B cell (primary cell): ENCODE results near the gene POLD2. TPM values are rescaled to one million over a fixed set of nuclear protein-coding genes. Genes with fewer than 3 reads are reported as not detected.
A peak's percentile ranks its signal among the peaks of the same experiment; 100 is the strongest.

Source experiments
- ATAC-seq: fragments of 200-7000 bp; cut with Tn5 transposase; one replicate; pipeline ENCODE4 v1.10.0; 2021; ENCODE audit warnings: low read depth, mild to moderate bottlenecking, moderate number of reproducible peaks, moderate library complexity
- CTCF ChIA-PET: fragments of 350-600 bp; sonication (Branson Sonifier 250); formaldehyde crosslinking; loops from one replicate; lab custom pipeline; 2021; ENCODE audit warnings: antibody characterized with exemption, inconsistent platforms; lab: Charles Lee
- POLR2A ChIA-PET: fragments of 350-600 bp; sonication (Branson Sonifier 250); formaldehyde crosslinking; loops from one replicate; lab custom pipeline; 2021; ENCODE audit warnings: antibody characterized with exemption; lab: Charles Lee
- DNase-seq: peaks from one replicate; pipeline ENCODE4 v3.0.0; 2013
- H2AFZ ChIP-seq: 2 replicates; pipeline ENCODE4 v1.6.1; 2012; ENCODE audit warnings: mild to moderate bottlenecking, low read depth, low read length; ENCODE audit not compliant: insufficient read depth, poor library complexity, severe bottlenecking
- H3K27ac ChIP-seq, 2 donors: 1 replicate in 1 of 2; 2 replicates in 1 of 2; pipeline ENCODE4 v1.5.1; 2012 to 2013; ENCODE audit warnings: low read length in 2 of 2, mild to moderate bottlenecking in 2 of 2, moderate library complexity in 1 of 2
- H3K27me3 ChIP-seq, 4 experiments: fragments of 200-600 bp in 1 of 4; sonication (generic) in 1 of 4; replicated peaks in 1 of 4; 1 replicate in 2 of 4; 2 replicates in 2 of 4; pipeline versions ENCODE4 v1.6.1 to v1.7.0; 2013 to 2016; ENCODE audit warnings: low read length in 3 of 4, mild to moderate bottlenecking in 2 of 4, mixed read lengths in 1 of 4, moderate library complexity in 1 of 4; ENCODE audit not compliant: insufficient read depth in 4 of 4, control insufficient read depth in 3 of 4; ENCODE audit errors: control extremely low read depth in 1 of 4
- H3K36me3 ChIP-seq, 2 experiments: replicated peaks in 1 of 2; 1 replicate in 1 of 2; 2 replicates in 1 of 2; pipeline versions ENCODE4 v1.6.1 to v1.7.1; 2013; ENCODE audit warnings: low read length in 1 of 2; ENCODE audit not compliant: insufficient read depth in 2 of 2, control insufficient read depth in 1 of 2; ENCODE audit errors: control extremely low read depth in 1 of 2, extremely low read depth in 1 of 2
- H3K4me1 ChIP-seq, 2 donors: fragments of 200-600 bp in 1 of 2; sonication (generic) in 1 of 2; 1 replicate in 1 of 2; 2 replicates in 1 of 2; pipeline versions ENCODE4 v1.5.1 to v1.6.1; 2013 to 2017; ENCODE audit warnings: low read length in 2 of 2; ENCODE audit not compliant: control insufficient read depth in 2 of 2, insufficient read depth in 2 of 2
- H3K4me2 ChIP-seq: replicated peaks from 2 replicates; pipeline ENCODE3; 2012; ENCODE audit warnings: mild to moderate bottlenecking, low read depth, low read length; ENCODE audit not compliant: poor library complexity, severe bottlenecking
- H3K4me3 ChIP-seq, 5 experiments: fragments of 200-600 bp in 1 of 5; sonication (generic) in 1 of 5; 1 replicate in 3 of 5; 2 replicates in 2 of 5; pipeline versions ENCODE4 v1.5.1 to v1.7.0; 2011 to 2016; ENCODE audit warnings: low read length in 4 of 5, mild to moderate bottlenecking in 4 of 5, low read depth in 2 of 5, control low read depth in 1 of 5, moderate library complexity in 1 of 5; ENCODE audit not compliant: insufficient read depth in 1 of 5; ENCODE audit errors: control extremely low read depth in 1 of 5, extremely low read depth in 1 of 5
- H3K79me2 ChIP-seq: fragments of 200-600 bp; sonication (generic); one replicate; pipeline ENCODE4 v1.6.0; 2016; ENCODE audit warnings: low read length; ENCODE audit not compliant: control insufficient read depth, insufficient read depth
- H3K9ac ChIP-seq: fragments of 200-600 bp; sonication (generic); 2 replicates; pipeline ENCODE4 v1.6.1; 2017; ENCODE audit warnings: mild to moderate bottlenecking, low read length, moderate library complexity
- H3K9me3 ChIP-seq, 3 donors: one replicate each; pipeline versions ENCODE4 v1.6.1 to v1.7.1; 2013; ENCODE audit warnings: low read length in 2 of 3; ENCODE audit not compliant: control insufficient read depth in 2 of 3, insufficient read depth in 1 of 3; ENCODE audit errors: control extremely low read depth in 1 of 3
- H4K20me1 ChIP-seq: 2 replicates; pipeline ENCODE4 v1.6.0; 2012; ENCODE audit warnings: mild to moderate bottlenecking, low read length; ENCODE audit not compliant: insufficient read depth, control insufficient read depth, poor library complexity, severe bottlenecking
- H3K27ac Mint-ChIP-seq: one replicate; pipeline ENCODE4 v1.8.0; 2021; ENCODE audit warnings: mixed read lengths
- H3K27me3 Mint-ChIP-seq: one replicate; pipeline ENCODE4 v1.8.0; 2021; ENCODE audit warnings: mixed read lengths
- H3K4me1 Mint-ChIP-seq: one replicate; pipeline ENCODE4 v1.8.0; 2021; ENCODE audit warnings: mixed read lengths
- H3K4me3 Mint-ChIP-seq: one replicate; pipeline ENCODE4 v1.8.0; 2021; ENCODE audit warnings: mixed read lengths
- H3K9me3 Mint-ChIP-seq: one replicate; pipeline ENCODE4 v1.8.0; 2022; ENCODE audit warnings: mixed read lengths; ENCODE audit not compliant: insufficient read depth
- CTCF ChIP-seq: fragments of 200-600 bp; IDR thresholded peaks from one replicate; pipeline ENCODE4 v1.8.0; 2022; ENCODE audit warnings: antibody characterized with exemption, mild to moderate bottlenecking
- EZH2 ChIP-seq: IDR thresholded peaks from 2 replicates; pipeline ENCODE4 v1.6.1; 2012; ENCODE audit warnings: borderline replicate concordance, low read depth, mild to moderate bottlenecking, moderate library complexity, low read length; ENCODE audit not compliant: insufficient read depth, poor library complexity, severe bottlenecking
- WGBS: methylation state at CpG from one replicate; pipeline ENCODE4 v1.1.5; 2013; ENCODE audit warnings: missing lambda C conversion rate; ENCODE audit not compliant: insufficient coverage; 5-methylcytosine and 5-hydroxymethylcytosine counted together
- intact Hi-C: fragments of 100-400 bp; cut with micrococcal nuclease; formaldehyde crosslinking; loops from one replicate; pipeline ENCODE4 v1.10.0; 2022
- polyA plus RNA-seq: library from polyadenylated mRNA; depleted of rRNA; stranded (reverse); fragments of >200 nt; gene quantifications from 2 replicates; pipeline ENCODE4 v1.2.3, GENCODE V29; 2012
- total RNA-seq, 2 donors: library from RNA; stranded (reverse); fragments of 120-200 nt in 1 of 2; gene quantifications; 1 replicate in 1 of 2; 2 replicates in 1 of 2; pipeline versions ENCODE4 v1.2.3 to v1.2.4, GENCODE V29; 2013 to 2022

The POLD2 gene
- total and polyA plus RNA-seq, 2 donors (not counting 1 experiment from before 2014, with no cell fraction given), result 73.6 to 86.7 TPM

- H3K27ac Mint-ChIP-seq, result peak overlapping the region; percentile 92
- no peaks in the 10 kb centered on the region for H3K9me3 Mint-ChIP-seq
- DNase-seq (no peak), ATAC-seq (no peak)
- Histone ChIP-seq H3K27ac (peak overlapping the region; percentile 58 to 66), H3K36me3 (no peaks in the 10 kb centered on the region), H4K20me1 (no peaks in the 10 kb centered on the region), H3K4me3 (no peak overlapping the region), H3K4me1 (peaks cover 57 to 88% of the 10 kb centered on the region in 2 donors), H3K9ac (no peak overlapping the region), H3K9me3 (peaks cover 0 to 3% (median 0%) of the 10 kb centered on the region in 3 donors), H3K27me3 (peaks cover 0 to 11% (median 2%) of the 10 kb centered on the region in 4 experiments), H2AFZ (peak overlapping the region; percentile 63), H3K4me2 (peak overlapping the region; percentile 52), H3K79me2 (peaks cover 8% of the 10 kb centered on the region)
- 18% methylated on average over 7 of the region's 10 CpGs for WGBS
- no peak for TF ChIP-seq CTCF
- no peak for TF ChIP-seq EZH2
- POLR2A ChIA-PET, result no interaction called here
- H3K4me3 Mint-ChIP-seq, result peak overlapping the region; percentile 54
- no peaks in the 10 kb centered on the region for H3K27me3 Mint-ChIP-seq
- intact Hi-C loops, result no loop called here
- H3K4me1 Mint-ChIP-seq, result peaks cover 79% of the 10 kb centered on the region
- CTCF ChIA-PET, result interaction anchor here (0.7 kb wide), 1 partner anchor 14 kb away, joined by 4 read pairs; no protein-coding TSS in a partner anchor
Measured at GRCh38 chr7:44100458-44101302, 22.7 kb downstream of the POLD2 start.

- Histone ChIP-seq H2AFZ (no peak overlapping the region), H3K4me3 (no peak overlapping the region), H3K27ac (no peak overlapping the region), H4K20me1 (no peaks in the 10 kb centered on the region), H3K9me3 (peaks cover 0 to 3% (median 0%) of the 10 kb centered on the region in 3 donors), H3K4me1 (peaks cover 47 to 88% of the 10 kb centered on the region in 2 donors), H3K27me3 (peaks cover 0 to 5% (median 2%) of the 10 kb centered on the region in 4 experiments), H3K36me3 (no peaks in the 10 kb centered on the region), H3K9ac (no peak overlapping the region), H3K4me2 (no peak overlapping the region), H3K79me2 (peaks cover 4% of the 10 kb centered on the region)
- H3K27ac Mint-ChIP-seq, result no peak overlapping the region
- no peaks in the 10 kb centered on the region for H3K9me3 Mint-ChIP-seq
- TF ChIP-seq EZH2 (no peak), CTCF (no peak)
- ChIA-PET POLR2A (no interaction called here), CTCF (interaction anchor here (1.3 to 1.5 kb wide), 3 partner anchors 26 to 97 kb away, joined by 3 to 4 read pairs (median 3); no protein-coding TSS in a partner anchor)
- intact Hi-C loops, result no loop called here
- WGBS, result no CpG with 5 or more reads among the region's 4 CpGs
- ATAC-seq, result no peak
- no peak overlapping the region for H3K4me3 Mint-ChIP-seq
- DNase-seq, result no peak
- peaks cover 80% of the 10 kb centered on the region for H3K4me1 Mint-ChIP-seq
- no peaks in the 10 kb centered on the region for H3K27me3 Mint-ChIP-seq
Measured at GRCh38 chr7:44099669-44100068, 23.7 kb downstream of the POLD2 start.
